DMS 273 (cell line): ENCODE data around the gene DNAH3.
A peak's percentile ranks its signal among the peaks of the same experiment; 100 is the strongest.
"Not testable (repeated sequence)": the region's sequence is repeated elsewhere in the genome, so short reads cannot be mapped to it uniquely, and the experiment has no call there.

Experiments
- DNase-seq: peaks from one replicate; lab custom pipeline; 2025; ENCODE audit not compliant: unreplicated experiment; lab: John Stamatoyannopoulos, UW

The DNAH3 gene

DNA sequence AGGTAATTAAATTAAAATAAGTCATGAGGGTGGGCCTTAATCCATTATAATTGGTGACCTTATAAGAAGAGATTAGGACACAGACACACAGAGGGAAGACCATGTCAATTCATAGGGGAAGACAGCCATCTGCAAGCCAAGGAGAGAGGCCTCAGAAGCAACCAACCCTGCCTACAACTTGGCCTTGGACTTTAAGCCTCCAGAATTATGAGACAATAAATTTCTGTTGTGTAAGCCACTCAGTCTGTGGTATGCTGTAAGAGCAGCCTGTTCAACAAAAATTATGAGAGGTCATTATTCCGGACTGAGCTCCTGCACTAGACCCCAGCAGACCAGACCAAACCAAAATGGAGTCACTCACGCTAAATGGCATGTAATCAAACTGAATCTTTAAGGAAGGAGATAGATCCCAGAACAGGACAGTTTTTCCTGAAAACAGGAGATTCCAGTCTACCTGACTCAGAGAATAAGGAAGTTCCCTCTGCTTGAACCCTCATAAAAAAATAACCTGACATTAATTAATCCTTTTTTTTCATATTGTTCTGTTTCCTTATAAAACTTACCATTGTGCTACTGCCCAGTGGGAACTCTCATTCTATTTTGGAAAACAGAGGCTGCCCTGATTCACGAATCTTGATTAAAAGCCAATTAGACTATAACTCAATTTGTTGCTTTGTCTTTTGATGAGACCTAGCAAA, 74.3 kb downstream of the DNAH3 start:
- no peak for DNase-seq

DNA sequence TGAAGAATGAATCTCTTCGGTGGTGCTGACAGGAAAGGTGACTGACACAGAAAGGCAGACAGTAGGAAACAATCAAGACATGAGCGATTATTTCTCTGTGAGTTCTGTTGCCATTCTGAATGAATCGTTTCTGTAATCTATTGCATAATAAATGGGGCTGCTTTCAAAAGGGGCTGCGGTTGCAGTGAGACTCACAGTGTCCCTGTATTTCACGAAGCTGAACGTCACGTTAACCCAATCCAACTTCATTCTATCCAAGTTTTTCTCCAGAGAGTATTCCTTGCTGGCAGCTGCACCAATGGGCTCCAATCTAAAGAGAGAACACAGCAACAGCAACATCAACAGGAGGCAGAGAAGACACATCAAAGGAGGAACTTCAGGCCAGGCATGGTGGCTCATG, 75.4 kb downstream of the DNAH3 start:
- DNase-seq, result no peak

- no peak for DNase-seq
These were observed 77.7 kb downstream of the DNAH3 start for GRCh38 chr16:21072976-21073375.

DNA sequence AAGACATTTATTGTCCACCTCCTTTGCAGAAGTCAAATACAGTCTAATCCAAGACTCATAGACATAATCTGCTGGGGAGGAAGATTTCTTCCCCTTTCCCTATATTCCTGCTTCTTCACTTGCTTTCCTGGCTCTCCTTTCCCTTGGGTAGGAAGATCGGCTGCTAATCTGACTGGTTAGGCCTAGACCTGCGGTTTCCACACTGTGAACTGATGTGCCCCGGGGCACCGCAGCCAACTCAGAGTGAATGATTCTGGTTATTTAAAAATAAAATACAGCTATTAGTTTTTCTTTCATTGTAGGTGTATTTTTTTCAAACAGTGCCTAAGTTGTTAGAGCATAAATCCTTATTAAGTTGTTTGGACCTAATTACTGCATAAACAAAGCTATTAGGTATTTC, 78.9 kb downstream of the DNAH3 start:
- DNase-seq, result no peak

DNA sequence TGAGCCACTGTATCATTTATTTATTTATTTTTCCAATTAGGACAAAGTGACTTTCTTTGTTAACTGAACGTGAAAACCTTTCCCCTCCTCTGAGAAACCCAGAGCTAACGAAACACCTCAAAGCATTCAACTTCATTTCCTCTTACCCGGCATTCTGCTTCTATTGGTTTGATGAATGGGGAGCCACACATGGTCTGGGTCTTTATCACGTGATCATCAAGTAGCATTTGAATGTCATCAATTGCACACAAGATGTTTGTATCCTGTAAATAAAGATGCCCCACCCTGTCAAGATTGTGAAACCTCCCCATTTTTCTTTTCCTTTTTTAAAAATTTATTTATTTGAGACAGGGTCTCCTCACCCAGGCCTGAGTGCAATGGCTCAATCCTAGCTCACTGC, 80.1 kb downstream of the DNAH3 start:
- DNase-seq, result no peak

GRCh38 chr16:21069986-21070385, 80.7 kb downstream of the DNAH3 start:
- no peak for DNase-seq

- no peak for DNase-seq
These were observed 86.4 kb downstream of the DNAH3 start for GRCh38 chr16:21064203-21064602.

DNA sequence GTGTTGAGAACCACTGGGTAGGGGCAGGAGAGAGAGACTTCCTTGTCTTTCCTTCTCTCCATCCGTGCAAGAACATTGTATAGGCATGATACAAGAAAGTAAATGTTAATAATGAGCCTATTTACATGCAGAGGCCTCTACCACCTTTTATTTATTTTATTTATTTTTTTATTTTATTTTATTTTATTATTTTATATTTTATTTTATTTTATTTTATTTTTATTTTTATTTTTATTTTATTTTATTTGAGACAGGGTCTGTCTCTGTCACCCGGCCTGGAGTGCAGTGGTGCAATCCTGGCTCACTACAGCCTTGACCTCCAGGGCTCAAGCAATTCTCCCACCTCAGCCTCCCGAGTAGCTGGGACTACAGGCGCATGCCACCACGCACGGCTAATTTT, 87.3 kb downstream of the DNAH3 start:
- DNase-seq, result not testable (repeated sequence)

GRCh38 chr16:21060027-21060510, 90.6 kb downstream of the DNAH3 start:
- DNase-seq, result no peak

- DNase-seq, result no peak
These were observed 92.8 kb downstream of the DNAH3 start for GRCh38 chr16:21057875-21058274.

- no peak for DNase-seq
These were observed 94.2 kb downstream of the DNAH3 start for GRCh38 chr16:21056396-21056795.

GRCh38 chr16:21055738-21056137, 94.9 kb downstream of the DNAH3 start:
- DNase-seq, result not testable (repeated sequence)

DNA sequence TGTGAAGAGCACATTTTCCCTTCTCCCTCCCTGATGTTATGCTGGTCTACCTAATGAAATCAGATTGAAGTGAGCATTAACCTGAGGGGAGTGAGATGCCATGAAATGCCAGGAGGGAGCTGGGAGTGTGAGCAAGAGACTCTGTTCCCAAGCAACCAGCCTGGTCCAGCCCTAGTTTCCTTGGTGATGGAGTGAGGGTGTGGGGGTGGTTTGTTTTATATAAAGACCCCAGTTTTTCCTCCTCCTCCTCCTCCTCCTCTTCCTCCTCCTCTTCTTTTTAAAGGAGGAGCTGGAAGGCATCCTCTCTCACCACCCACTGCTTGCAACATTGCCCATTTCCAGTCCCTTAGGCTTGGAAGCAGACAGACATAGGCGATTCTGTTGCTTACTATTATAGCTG, 97.1 kb downstream of the DNAH3 start:
- no peak for DNase-seq

- peak; percentile 19 for DNase-seq
These were observed 102.3 kb downstream of the DNAH3 start for GRCh38 chr16:21048091-21048912.

DNA sequence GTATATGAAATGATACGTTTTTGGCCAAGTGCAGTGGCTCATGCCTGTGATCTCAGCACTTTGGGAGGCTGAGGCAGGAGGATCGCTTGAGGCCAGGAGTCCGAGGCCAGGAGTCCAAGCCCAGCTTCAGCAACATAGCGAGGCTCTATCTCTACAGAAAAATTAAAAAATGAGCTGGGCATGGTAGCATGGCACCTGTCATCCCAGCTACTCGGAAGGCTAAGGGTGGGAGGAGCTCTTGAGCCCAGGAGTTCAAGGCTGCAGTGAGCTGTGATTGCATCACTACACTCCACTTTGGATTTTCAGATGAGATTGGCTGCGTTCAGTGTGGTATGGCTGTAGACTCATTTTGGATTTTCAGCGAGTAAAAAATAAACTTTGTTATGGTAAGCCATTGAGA, 112.4 kb downstream of the DNAH3 start:
- no peak for DNase-seq

GRCh38 chr16:21037736-21038135, 112.9 kb downstream of the DNAH3 start:
- no peak for DNase-seq

DNA sequence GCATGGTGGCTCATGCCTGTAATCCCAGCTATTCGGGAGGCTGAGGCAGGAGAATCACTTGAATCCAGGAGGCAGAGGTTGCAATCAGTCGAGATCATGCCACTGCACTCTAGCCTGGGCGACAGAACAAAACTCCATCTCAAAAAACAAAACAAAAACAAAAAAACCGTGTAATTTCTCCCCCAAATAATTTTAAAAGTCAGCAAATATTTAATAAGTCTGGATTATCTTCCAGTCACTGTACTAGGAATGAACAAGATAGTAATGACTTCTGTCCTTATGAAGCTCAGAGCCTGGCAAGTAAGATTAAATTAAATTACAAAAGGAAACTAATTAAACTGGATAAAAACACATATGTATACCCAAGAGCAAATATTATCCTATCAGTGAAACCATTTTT, 113.5 kb downstream of the DNAH3 start:
- no peak for DNase-seq

- DNase-seq, result no peak
These were observed 114.2 kb downstream of the DNAH3 start for GRCh38 chr16:21036471-21036870.

GRCh38 chr16:21033704-21034103, 116.9 kb downstream of the DNAH3 start:
- peak; percentile 46 for DNase-seq

DNA sequence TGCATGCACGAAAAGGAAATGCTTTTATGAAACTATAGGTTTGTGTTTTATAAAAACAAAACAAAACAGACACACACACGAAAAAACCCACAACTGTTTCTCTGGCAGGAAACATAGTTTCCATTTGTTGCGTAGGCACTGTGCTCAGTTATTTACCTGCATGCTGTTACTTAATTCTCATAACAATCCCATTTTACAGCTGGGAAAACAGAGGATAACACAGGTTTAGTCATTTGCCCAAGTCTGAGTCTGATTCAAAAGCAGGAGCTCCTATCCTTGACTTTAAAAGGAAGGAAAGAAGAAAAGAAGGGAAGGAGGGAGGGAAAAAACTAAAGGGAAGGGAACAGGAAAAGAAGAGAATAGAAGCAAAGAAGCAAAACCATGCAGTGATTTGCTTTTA, 117.4 kb downstream of the DNAH3 start:
- DNase-seq, result no peak

DNA sequence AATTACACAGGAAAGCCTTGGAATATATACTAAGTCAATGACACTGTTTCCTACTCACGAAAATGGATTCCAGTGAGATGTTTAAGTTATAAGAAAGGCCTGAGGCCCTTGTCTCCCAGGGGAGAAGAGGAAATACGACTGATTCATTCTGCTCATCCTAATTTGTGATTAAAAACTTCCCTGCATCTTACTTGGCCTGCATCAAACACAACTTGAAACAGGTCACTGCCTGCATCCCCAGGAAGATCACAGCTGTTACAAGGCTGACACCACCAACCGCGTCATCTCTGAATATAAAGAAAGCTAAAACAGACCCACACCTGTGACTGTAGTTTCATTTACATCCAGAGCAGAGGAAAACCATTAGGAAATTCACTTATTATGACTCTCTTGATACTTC, 121.9 kb downstream of the DNAH3 start:
- DNase-seq, result peak; percentile 13

GRCh38 chr16:21026846-21027245, 123.8 kb downstream of the DNAH3 start:
- DNase-seq, result no peak
